ENCODE measurements around the gene ARSH. TPM values are rescaled to one million over a fixed set of nuclear protein-coding genes. Genes with fewer than 3 reads are reported as not detected.

The ARSH gene
- total RNA-seq, 4 donors from 2014 or later, result 0.39 TPM; not detected in 3

GRCh38 chrX:3017492-3017891 lies 11.1 kb downstream of the ARSH start:
- TF ChIP-seq CTCF (IDR thresholded peaks at IDR 0.05), result no peak
- TF ChIP-seq POLR2A (IDR thresholded peaks at IDR 0.05), result no peak
- intact Hi-C loops (cut with DNase I; ENCODE audit: low total_unique reads), result no loop called here
- no peak overlapping the region for H3K4me3 ChIP-seq (ENCODE audit: low read depth, poor library complexity, severe bottlenecking)
- no peak for DNase-seq (ENCODE audit: low spot score in 2 of 2)

- 60 to 68% methylated on average over 7 to 8 of the region's 8 CpGs for WGBS, 2 donors
- H3K4me3 ChIP-seq (ENCODE audit: low read depth, poor library complexity, severe bottlenecking), result no peak overlapping the region
- intact Hi-C loops (cut with DNase I; ENCODE audit: low total_unique reads), result no loop called here
- no peak for TF ChIP-seq POLR2A (IDR thresholded peaks at IDR 0.05)
- no peak for TF ChIP-seq CTCF (IDR thresholded peaks at IDR 0.05)
- peak in 1 of 2 donors; percentile 10 for DNase-seq (ENCODE audit: low spot score in 2 of 2)
Measured at GRCh38 chrX:3024176-3024575, 17.8 kb downstream of the ARSH start.

GRCh38 chrX:3026074-3026815 lies 19.9 kb downstream of the ARSH start:
- DNase-seq (ENCODE audit: low spot score in 2 of 2), result peak in 1 of 2 donors; percentile 40
- 28 to 44% methylated on average over 10 of the region's 10 CpGs for WGBS, 2 donors

GRCh38 chrX:3029129-3029528 lies 22.8 kb downstream of the ARSH start:
- peak in 1 of 2 donors; percentile 14 for DNase-seq (ENCODE audit: low spot score in 2 of 2)
- no peak overlapping the region for H3K4me3 ChIP-seq (ENCODE audit: low read depth, poor library complexity, severe bottlenecking)
- TF ChIP-seq POLR2A (IDR thresholded peaks at IDR 0.05), result no peak
- no peak for TF ChIP-seq CTCF (IDR thresholded peaks at IDR 0.05)
- WGBS, 2 donors, result 81 to 84% methylated on average over 10 to 13 of the region's 13 CpGs
- intact Hi-C loops (cut with DNase I; ENCODE audit: low total_unique reads), result no loop called here

More at GRCh38 chrX:3026074-3026815, 19.9 kb downstream of the ARSH start:
- intact Hi-C loops (cut with DNase I; ENCODE audit: low total_unique reads), result no loop called here
- H3K4me3 ChIP-seq (ENCODE audit: low read depth, poor library complexity, severe bottlenecking), result no peak overlapping the region
- TF ChIP-seq POLR2A (IDR thresholded peaks at IDR 0.05) (no peak), CTCF (IDR thresholded peaks at IDR 0.05) (no peak)

- DNase-seq (ENCODE audit: low spot score in 2 of 2), result no peak
- WGBS, 2 donors, result 83 to 94% methylated on average over 3 of the region's 3 CpGs
- no peak for TF ChIP-seq POLR2A (IDR thresholded peaks at IDR 0.05)
- no peak for TF ChIP-seq CTCF (IDR thresholded peaks at IDR 0.05)
- intact Hi-C loops (cut with DNase I; ENCODE audit: low total_unique reads), result loop anchor here (10.0 kb wide), 1 partner anchor 598 kb away; no protein-coding TSS in a partner anchor
- no peak overlapping the region for H3K4me3 ChIP-seq (ENCODE audit: low read depth, poor library complexity, severe bottlenecking)
Measured at GRCh38 chrX:3037218-3037617, 30.9 kb downstream of the ARSH start.

- intact Hi-C loops (cut with DNase I; ENCODE audit: low total_unique reads), result no loop called here
- TF ChIP-seq POLR2A (IDR thresholded peaks at IDR 0.05), result no peak
- TF ChIP-seq CTCF (IDR thresholded peaks at IDR 0.05), result no peak
- DNase-seq (ENCODE audit: low spot score in 2 of 2), result no peak
- no peak overlapping the region for H3K4me3 ChIP-seq (ENCODE audit: low read depth, poor library complexity, severe bottlenecking)
- 76 to 78% methylated on average over 3 of the region's 3 CpGs for WGBS, 2 donors
Measured at GRCh38 chrX:3044196-3044595, 37.9 kb downstream of the ARSH start.
